Parathyroid adenoma (tissue), 2 donors: ENCODE data around the gene FBXL5.
A peak's percentile ranks its signal among the peaks of the same experiment; 100 is the strongest.

Experiments used
- H2AFZ ChIP-seq: fragments of 300-600 bp; sonication (generic); one replicate; pipeline ENCODE4 v1.7.0; 2017; ENCODE audit warnings: antibody characterized with exemption, mild to moderate bottlenecking
- H3K27ac ChIP-seq: fragments of 300-600 bp; sonication (generic); one replicate; pipeline ENCODE4 v1.7.0; 2017
- H3K27me3 ChIP-seq: fragments of 300-600 bp; sonication (generic); one replicate; pipeline ENCODE4 v1.7.0; 2017; ENCODE audit warnings: low read length; ENCODE audit not compliant: control insufficient read depth, insufficient read depth
- H3K36me3 ChIP-seq: fragments of 300-600 bp; sonication (generic); one replicate; pipeline ENCODE4 v1.7.0; 2017; ENCODE audit warnings: low read length; ENCODE audit not compliant: control insufficient read depth, insufficient read depth
- H3K4me1 ChIP-seq: fragments of 300-600 bp; sonication (generic); one replicate; pipeline ENCODE4 v1.7.0; 2017; ENCODE audit warnings: control low read depth
- H3K4me2 ChIP-seq: fragments of 300-600 bp; sonication (generic); one replicate; pipeline ENCODE4 v1.7.0; 2017; ENCODE audit warnings: low read length
- H3K4me3 ChIP-seq: fragments of 300-600 bp; sonication (generic); one replicate; pipeline ENCODE4 v1.7.0; 2017; ENCODE audit warnings: low read depth, low read length
- H3K79me2 ChIP-seq: fragments of 300-600 bp; sonication (generic); one replicate; pipeline ENCODE4 v1.7.0; 2017; ENCODE audit warnings: control low read depth
- H3K9ac ChIP-seq: fragments of 300-600 bp; sonication (generic); one replicate; pipeline ENCODE4 v1.7.0; 2017; ENCODE audit warnings: mild to moderate bottlenecking
- H3K9me3 ChIP-seq: fragments of 300-600 bp; sonication (generic); one replicate; pipeline ENCODE4 v1.7.0; 2017; ENCODE audit warnings: low read length; ENCODE audit not compliant: control insufficient read depth
- CTCF ChIP-seq: fragments of 300-600 bp; sonication (generic); IDR thresholded peaks from one replicate; pipeline ENCODE4 v1.7.0; 2017; ENCODE audit warnings: antibody characterized with exemption, mild to moderate bottlenecking
- donor health status: primary hyperparathyroidism.

The FBXL5 gene

GRCh38 chr4:15684498-15684897 lies 29.3 kb upstream of the FBXL5 start:
- H3K36me3 ChIP-seq = no peaks in the 10 kb centered on the region
- H3K27ac ChIP-seq = no peak overlapping the region
- H3K4me2 ChIP-seq = no peak overlapping the region
- no peaks in the 10 kb centered on the region for H3K4me1 ChIP-seq
- H3K9me3 ChIP-seq = no peaks in the 10 kb centered on the region
- H3K27me3 ChIP-seq = no peaks in the 10 kb centered on the region
- no peak for TF ChIP-seq CTCF
- no peak overlapping the region for H3K4me3 ChIP-seq
- no peak overlapping the region for H2AFZ ChIP-seq
- H3K79me2 ChIP-seq = no peaks in the 10 kb centered on the region
- H3K9ac ChIP-seq = no peak overlapping the region

- Histone ChIP-seq H3K4me1 (no peaks in the 10 kb centered on the region), H3K9ac (no peak overlapping the region)
- TF ChIP-seq CTCF = no peak
These were observed 28.0 kb upstream of the FBXL5 start for GRCh38 chr4:15683143-15683495.

DNA sequence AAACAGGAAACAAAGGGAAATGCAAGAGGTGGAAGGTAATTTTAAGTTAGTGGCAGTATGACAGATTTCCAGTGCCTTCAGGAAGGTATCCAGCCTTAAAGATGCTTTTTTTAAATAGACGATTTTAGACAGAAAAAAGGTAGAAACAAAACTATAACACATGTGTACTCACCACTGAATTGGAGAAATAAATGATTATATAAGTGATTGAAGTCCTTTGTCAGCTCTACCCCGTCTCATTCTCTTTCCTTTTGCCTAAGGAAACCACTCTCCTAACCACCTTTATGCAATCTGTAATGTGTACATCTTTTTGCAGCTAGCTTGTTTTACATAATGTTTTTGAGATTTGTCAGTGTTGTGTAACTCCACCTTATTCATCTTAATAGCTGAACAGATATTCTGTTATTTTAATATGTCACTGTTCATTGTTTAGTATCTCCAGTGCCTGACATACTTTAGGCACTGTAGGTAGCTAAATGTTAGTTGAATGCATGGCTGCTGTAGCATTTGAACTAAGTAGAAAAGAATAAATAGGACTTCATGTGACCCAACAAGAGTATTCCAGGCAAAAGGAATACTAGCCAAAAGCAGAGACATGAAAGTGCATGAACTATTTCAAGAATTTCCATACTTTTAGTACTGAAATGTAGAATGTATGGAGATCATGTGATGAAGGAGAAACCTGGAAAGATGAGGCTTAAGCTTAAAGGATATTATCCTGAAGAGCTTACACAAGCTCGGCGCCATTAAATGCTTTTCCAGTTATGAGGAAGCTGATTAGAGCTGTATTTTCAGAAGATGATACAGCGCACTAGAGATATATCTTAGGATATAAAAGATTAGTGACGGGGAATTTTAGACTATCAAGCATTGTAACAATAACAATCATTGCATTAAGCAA lies 27.3 kb upstream of the FBXL5 start:
- Histone ChIP-seq H3K4me3 (peak overlapping the region; percentile 76), H3K4me2 (peak overlapping the region; percentile 84), H3K27ac (peak overlapping the region; percentile 84)

More at GRCh38 chr4:15683143-15683495, 28.0 kb upstream of the FBXL5 start:
- no peaks in the 10 kb centered on the region for H3K79me2 ChIP-seq
- no peak overlapping the region for H3K27ac ChIP-seq
- H3K27me3 ChIP-seq = no peaks in the 10 kb centered on the region
- H3K4me3 ChIP-seq = no peak overlapping the region
- H3K36me3 ChIP-seq = no peaks in the 10 kb centered on the region
- H2AFZ ChIP-seq = no peak overlapping the region
- H3K9me3 ChIP-seq = no peaks in the 10 kb centered on the region
- peak overlapping the region; percentile 84 for H3K4me2 ChIP-seq

DNA sequence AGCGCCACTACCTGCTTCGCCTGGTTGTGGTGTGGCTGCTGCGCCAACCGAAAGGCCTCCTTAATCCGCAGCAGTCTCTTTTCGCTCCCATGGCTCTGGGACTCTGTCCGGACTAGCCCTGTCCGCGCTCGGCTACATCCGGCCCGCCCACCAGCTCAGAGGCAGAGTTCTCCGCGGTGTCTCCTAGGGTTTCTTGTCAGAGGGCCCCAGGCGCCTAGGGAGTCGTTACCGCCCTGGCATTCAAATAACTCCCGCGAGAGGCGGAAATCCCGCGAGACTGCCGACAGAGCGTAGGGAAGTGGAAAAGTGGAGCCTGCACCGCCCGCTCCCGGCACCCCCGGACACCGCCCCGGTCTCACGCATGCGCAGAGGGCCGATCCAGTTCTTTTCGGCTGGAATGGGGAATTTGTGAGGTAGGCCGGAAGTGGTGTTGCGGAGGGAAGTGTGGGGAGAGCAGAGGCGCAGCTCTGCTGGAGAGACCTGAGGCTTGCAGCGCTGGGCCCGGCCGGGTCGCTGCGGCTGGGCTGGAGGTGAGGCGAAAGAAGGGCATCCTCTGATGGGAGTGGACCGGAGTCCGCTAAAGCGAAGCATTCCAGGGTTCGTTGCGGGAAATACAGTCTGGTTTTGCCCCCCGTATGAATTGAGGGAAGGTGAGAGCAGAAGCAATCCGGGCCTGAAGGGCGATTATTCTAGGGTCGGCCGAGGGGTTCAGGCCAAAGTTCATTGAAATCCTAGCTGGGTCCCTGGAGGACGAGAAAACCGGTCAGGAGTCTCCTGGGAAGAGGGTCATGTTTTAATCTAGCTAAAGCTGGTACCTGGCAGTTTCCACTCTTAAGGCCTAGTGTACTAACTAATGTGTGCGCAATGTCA lies 26.4 kb upstream of the FBXL5 start, which contains the start of gene FAM200B:
TSS of gene FAM200B (plus strand) at position 456 of the 870 bp plus-strand sequence. CDS start 5,151 bp downstream, outside the sequence.
- no peaks in the 10 kb centered on the region for H3K36me3 ChIP-seq
- peak within 1 kb of the TSS; percentile 76 for H3K4me3 ChIP-seq
- peak within 1 kb of the TSS; percentile 90 for H2AFZ ChIP-seq
- H3K9ac ChIP-seq = peak within 1 kb of the TSS; percentile 50
- TF ChIP-seq CTCF = peak; percentile 13
- peak within 1 kb of the TSS; percentile 84 for H3K4me2 ChIP-seq
- H3K9me3 ChIP-seq = no peaks in the 10 kb centered on the region
- no peaks in the 10 kb centered on the region for H3K79me2 ChIP-seq
- no peaks in the 10 kb centered on the region for H3K27me3 ChIP-seq
- H3K4me1 ChIP-seq = no peaks in the 10 kb centered on the region
- peak within 1 kb of the TSS; percentile 84 for H3K27ac ChIP-seq

More for the DNA sequence above, 27.3 kb upstream of the FBXL5 start:
- TF ChIP-seq CTCF = no peak
- Histone ChIP-seq H2AFZ (peak overlapping the region; percentile 90), H3K9ac (peak overlapping the region; percentile 50), H3K79me2 (no peaks in the 10 kb centered on the region), H3K9me3 (no peaks in the 10 kb centered on the region), H3K27me3 (no peaks in the 10 kb centered on the region), H3K36me3 (no peaks in the 10 kb centered on the region), H3K4me1 (no peaks in the 10 kb centered on the region)
